HCT116 (cell line): ENCODE measurements around the gene FSD2. TPM values are rescaled to one million over a fixed set of nuclear protein-coding genes. Genes with fewer than 3 reads are reported as not detected.

Experiments
- ATAC-seq: fragments of 200-7000 bp; cut with Tn5 transposase; 2 replicates; pipeline ENCODE4 v1.9.1; 2020; ENCODE audit warnings: mild to moderate bottlenecking, moderate library complexity
- BruUV-seq: library from RNA; stranded (reverse); fragments of 400-500 nt; replicated peaks from 2 replicates; lab custom pipeline; 2021; lab: Mats Ljungman, UMichigan
- CTCF ChIA-PET: fragments of 300-600 bp; sonication (Branson Sonifier 250); formaldehyde crosslinking; loops from one replicate; lab custom pipeline; 2021; ENCODE audit warnings: antibody characterized with exemption; lab: Charles Lee
- POLR2A ChIA-PET: fragments of 300-600, 350-600 bp; sonication (Branson Sonifier 250); formaldehyde crosslinking; loops from one replicate; lab custom pipeline; 2021; ENCODE audit warnings: antibody characterized with exemption; lab: Charles Lee
- RAD21 ChIA-PET, 2 experiments: fragments of 300-600 bp; sonication (Branson Sonifier 250); formaldehyde crosslinking; loops; one replicate each; lab custom pipeline; 2023; ENCODE audit warnings: low total read pairs in 2 of 2; ENCODE audit not compliant: uncharacterized antibody in 2 of 2, unreplicated experiment in 2 of 2, low non-redundant PET in 1 of 2; lab: Charles Lee
- DNase-seq: peaks from one replicate; pipeline ENCODE4 v3.0.0-alpha.2; 2010; ENCODE audit warnings: low read depth, low spot score
- H2AFZ ChIP-seq: fragments of 200-600 bp; shearing (Covaris generic), sonication (generic); 2 replicates; pipeline ENCODE4 v1.6.1; 2017; ENCODE audit warnings: low read depth, mixed run types, mixed read lengths, antibody characterized with exemption, low read length; ENCODE audit not compliant: poor library complexity, severe bottlenecking
- H3K27ac ChIP-seq: 2 replicates; pipeline ENCODE4 v1.5.1; 2012; ENCODE audit warnings: low read depth, low read length
- H3K27me3 ChIP-seq: fragments of 200-600 bp; sonication (generic); 2 replicates; pipeline ENCODE4 v1.6.1; 2016; ENCODE audit warnings: mixed run types, low read length, mixed read lengths; ENCODE audit not compliant: insufficient read depth
- H3K36me3 ChIP-seq, 2 experiments: fragments of 200-500 bp in 1 of 2; fragments of 200-600 bp in 1 of 2; sonication (Bioruptor generic) in 1 of 2; sonication (generic) in 1 of 2; 2 replicates each; pipeline versions ENCODE4 v1.5.1 to v1.6.1; 2014 to 2016; ENCODE audit warnings: low read length in 2 of 2, inconsistent platforms in 1 of 2, mixed read lengths in 1 of 2, mixed run types in 1 of 2; ENCODE audit not compliant: insufficient read depth in 2 of 2, control insufficient read depth in 1 of 2
- H3K4me1 ChIP-seq, 2 experiments: fragments of 200-600 bp in 1 of 2; sonication (generic) in 1 of 2; 2 replicates each; pipeline versions ENCODE4 v1.5.1 to v1.6.1; 2012 to 2017; ENCODE audit warnings: low read length in 2 of 2, inconsistent platforms in 1 of 2, mild to moderate bottlenecking in 1 of 2, mixed read lengths in 1 of 2, mixed run types in 1 of 2, moderate library complexity in 1 of 2; ENCODE audit not compliant: insufficient read depth in 2 of 2, control insufficient read depth in 1 of 2
- H3K4me2 ChIP-seq: fragments of 200-600 bp; sonication (generic); 2 replicates; pipeline ENCODE4 v1.6.1; 2017; ENCODE audit warnings: mixed run types, low read length, mixed read lengths
- H3K4me3 ChIP-seq, 2 experiments: fragments of 200-600 bp in 1 of 2; sonication (generic) in 1 of 2; replicated peaks in 1 of 2; 2 replicates each; pipeline ENCODE4 v1.5.1; 2011 to 2016; ENCODE audit warnings: low read length in 2 of 2, control low read depth in 1 of 2, low read depth in 1 of 2, mild to moderate bottlenecking in 1 of 2, mixed read lengths in 1 of 2, mixed run types in 1 of 2
- H3K79me2 ChIP-seq: fragments of 200-600 bp; sonication (generic); 2 replicates; pipeline ENCODE4 v1.6.1; 2017; ENCODE audit warnings: mild to moderate bottlenecking, mixed run types, low read length, moderate library complexity, mixed read lengths; ENCODE audit not compliant: insufficient read depth
- H3K9ac ChIP-seq: fragments of 200-600 bp; sonication (generic); 2 replicates; pipeline ENCODE4 v1.6.1; 2016; ENCODE audit warnings: low read length, mixed read lengths
- H3K9me2 ChIP-seq: fragments of 200-600 bp; sonication (generic), shearing (Covaris generic); 2 replicates; pipeline ENCODE4 v1.6.1; 2017; ENCODE audit warnings: mixed run types, mild to moderate bottlenecking, moderate library complexity; ENCODE audit not compliant: insufficient read depth
- H3K9me3 ChIP-seq, 2 experiments: fragments of 200-500 bp in 1 of 2; fragments of 200-600 bp in 1 of 2; sonication (Bioruptor generic) in 1 of 2; sonication (generic) in 1 of 2; 2 replicates each; pipeline ENCODE4 v1.6.1; 2014 to 2017; ENCODE audit warnings: low read length in 2 of 2, mixed read lengths in 2 of 2, inconsistent platforms in 1 of 2, low read depth in 1 of 2, mild to moderate bottlenecking in 1 of 2, mixed run types in 1 of 2, moderate library complexity in 1 of 2; ENCODE audit not compliant: control insufficient read depth in 1 of 2, insufficient read depth in 1 of 2
- H4K20me1 ChIP-seq: fragments of 200-600 bp; sonication (generic), shearing (Covaris generic); 2 replicates; pipeline ENCODE4 v1.6.1; 2017; ENCODE audit warnings: mixed run types, mild to moderate bottlenecking, moderate library complexity; ENCODE audit not compliant: insufficient read depth
- EGR1 ChIP-seq: IDR thresholded peaks from 2 replicates; pipeline ENCODE4 v1.6.1; 2012; ENCODE audit warnings: low read depth
- ELF1 ChIP-seq: IDR thresholded peaks from 2 replicates; pipeline ENCODE4 v1.6.1; 2012; ENCODE audit warnings: low read depth, borderline replicate concordance
- POLR2AphosphoS5 ChIP-seq: IDR thresholded peaks from 2 replicates; pipeline ENCODE4 v1.6.1; 2011; ENCODE audit warnings: mild to moderate bottlenecking, low read depth, low read length, moderate library complexity
- RAD21 ChIP-seq: IDR thresholded peaks from 2 replicates; pipeline ENCODE4 v1.6.1; 2012; ENCODE audit warnings: low read depth, mild to moderate bottlenecking
- YY1 ChIP-seq: IDR thresholded peaks from 2 replicates; pipeline ENCODE4 v1.6.1; 2011; ENCODE audit warnings: low read length, low read depth, moderate library complexity, mild to moderate bottlenecking; ENCODE audit not compliant: insufficient replicate concordance; ENCODE audit errors: extremely low read depth
- ZFX ChIP-seq: fragments of 450-650 bp; IDR thresholded peaks from 2 replicates; pipeline ENCODE4 v1.6.1; 2017
- intact Hi-C: fragments of 100-400 bp; cut with micrococcal nuclease; formaldehyde crosslinking; loops from 2 replicates; pipeline ENCODE4 v1.10.0; 2022
- total RNA-seq: library from RNA; stranded (reverse); gene quantifications from one replicate; pipeline ENCODE4 v1.2.1, GENCODE V29; 2021; ENCODE audit not compliant: unreplicated experiment
- TF ChIP-seq, protein P1 (sequence below), 3 experiments: fragments of 200-600 bp in 1 of 3; sonication (generic) in 1 of 3; IDR thresholded peaks in 2 of 3; conservative IDR thresholded peaks in 1 of 3; 2 replicates each; pipeline ENCODE4 v1.5.1; 2012 to 2017; ENCODE audit warnings: low read depth in 2 of 3, low read length in 2 of 3, antibody characterized with exemption in 1 of 3, borderline replicate concordance in 1 of 3, control low read depth in 1 of 3, mild to moderate bottlenecking in 1 of 3, mixed read lengths in 1 of 3, mixed run types in 1 of 3, moderate library complexity in 1 of 3; ENCODE audit not compliant: insufficient read depth in 1 of 3
- TF ChIP-seq, protein P2 (sequence below): IDR thresholded peaks from 2 replicates; pipeline ENCODE4 v1.6.1; 2012; ENCODE audit warnings: low read depth

FSD2 gene
- total RNA-seq, 1 experiment from 2014 or later, result not detected

DNA sequence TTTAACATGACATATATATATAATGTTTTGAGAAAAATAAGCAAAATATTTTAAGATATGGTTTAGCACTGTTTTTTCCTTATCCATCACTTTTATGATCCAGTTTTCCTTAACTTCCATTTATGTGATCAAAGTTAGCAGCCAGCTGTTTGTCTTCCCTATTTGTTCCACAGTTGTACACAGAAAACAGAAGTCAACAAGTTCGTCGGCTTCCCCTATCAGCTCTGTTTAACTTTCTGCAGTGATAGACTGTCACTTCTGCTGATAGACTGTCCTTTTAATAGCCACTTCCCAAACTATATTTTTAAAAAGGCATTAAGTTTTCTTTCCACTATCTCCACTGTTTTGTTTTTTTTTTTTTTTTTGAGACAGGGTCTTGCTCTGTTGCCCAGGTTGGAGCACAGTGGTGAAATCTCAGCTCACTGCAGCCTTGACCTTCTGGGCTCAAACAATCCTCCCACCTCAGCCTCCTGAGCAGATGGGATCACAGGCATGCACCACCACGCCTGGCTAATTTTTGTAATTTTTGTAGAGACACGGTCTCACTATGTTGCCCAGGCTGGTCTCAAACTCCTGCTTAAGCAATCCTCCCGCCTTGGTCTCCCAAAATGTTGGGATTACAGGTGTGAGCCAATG is 7.2 kb downstream of the FSD2 start:
- no peaks in the 10 kb centered on the region for H4K20me1 ChIP-seq
- no peak for DNase-seq
- RAD21 ChIA-PET, result no interaction called here
- intact Hi-C loops, result no loop called here
- H3K36me3 ChIP-seq, result no peaks in the 10 kb centered on the region
- H3K4me1 ChIP-seq, result no peaks in the 10 kb centered on the region
- POLR2A ChIA-PET, result no interaction called here
- no peak overlapping the region for H3K4me2 ChIP-seq
- H3K4me3 ChIP-seq, result no peak overlapping the region
- H3K27ac ChIP-seq, result no peak overlapping the region
- TF ChIP-seq, protein P1, sequence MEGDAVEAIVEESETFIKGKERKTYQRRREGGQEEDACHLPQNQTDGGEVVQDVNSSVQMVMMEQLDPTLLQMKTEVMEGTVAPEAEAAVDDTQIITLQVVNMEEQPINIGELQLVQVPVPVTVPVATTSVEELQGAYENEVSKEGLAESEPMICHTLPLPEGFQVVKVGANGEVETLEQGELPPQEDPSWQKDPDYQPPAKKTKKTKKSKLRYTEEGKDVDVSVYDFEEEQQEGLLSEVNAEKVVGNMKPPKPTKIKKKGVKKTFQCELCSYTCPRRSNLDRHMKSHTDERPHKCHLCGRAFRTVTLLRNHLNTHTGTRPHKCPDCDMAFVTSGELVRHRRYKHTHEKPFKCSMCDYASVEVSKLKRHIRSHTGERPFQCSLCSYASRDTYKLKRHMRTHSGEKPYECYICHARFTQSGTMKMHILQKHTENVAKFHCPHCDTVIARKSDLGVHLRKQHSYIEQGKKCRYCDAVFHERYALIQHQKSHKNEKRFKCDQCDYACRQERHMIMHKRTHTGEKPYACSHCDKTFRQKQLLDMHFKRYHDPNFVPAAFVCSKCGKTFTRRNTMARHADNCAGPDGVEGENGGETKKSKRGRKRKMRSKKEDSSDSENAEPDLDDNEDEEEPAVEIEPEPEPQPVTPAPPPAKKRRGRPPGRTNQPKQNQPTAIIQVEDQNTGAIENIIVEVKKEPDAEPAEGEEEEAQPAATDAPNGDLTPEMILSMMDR (IDR thresholded peaks at IDR 0.05 in 2 of 3, conservative IDR thresholded peaks at IDR 0.05 in 1 of 3; ENCODE audit: borderline replicate concordance in 1 of 3, insufficient read depth in 1 of 3, low read depth in 2 of 3, low read length in 2 of 3), result no peak
- TF ChIP-seq YY1 (no peak), RAD21 (no peak), ZFX (no peak), POLR2AphosphoS5 (no peak), ELF1 (no peak), EGR1 (no peak)
- TF ChIP-seq, protein P2, sequence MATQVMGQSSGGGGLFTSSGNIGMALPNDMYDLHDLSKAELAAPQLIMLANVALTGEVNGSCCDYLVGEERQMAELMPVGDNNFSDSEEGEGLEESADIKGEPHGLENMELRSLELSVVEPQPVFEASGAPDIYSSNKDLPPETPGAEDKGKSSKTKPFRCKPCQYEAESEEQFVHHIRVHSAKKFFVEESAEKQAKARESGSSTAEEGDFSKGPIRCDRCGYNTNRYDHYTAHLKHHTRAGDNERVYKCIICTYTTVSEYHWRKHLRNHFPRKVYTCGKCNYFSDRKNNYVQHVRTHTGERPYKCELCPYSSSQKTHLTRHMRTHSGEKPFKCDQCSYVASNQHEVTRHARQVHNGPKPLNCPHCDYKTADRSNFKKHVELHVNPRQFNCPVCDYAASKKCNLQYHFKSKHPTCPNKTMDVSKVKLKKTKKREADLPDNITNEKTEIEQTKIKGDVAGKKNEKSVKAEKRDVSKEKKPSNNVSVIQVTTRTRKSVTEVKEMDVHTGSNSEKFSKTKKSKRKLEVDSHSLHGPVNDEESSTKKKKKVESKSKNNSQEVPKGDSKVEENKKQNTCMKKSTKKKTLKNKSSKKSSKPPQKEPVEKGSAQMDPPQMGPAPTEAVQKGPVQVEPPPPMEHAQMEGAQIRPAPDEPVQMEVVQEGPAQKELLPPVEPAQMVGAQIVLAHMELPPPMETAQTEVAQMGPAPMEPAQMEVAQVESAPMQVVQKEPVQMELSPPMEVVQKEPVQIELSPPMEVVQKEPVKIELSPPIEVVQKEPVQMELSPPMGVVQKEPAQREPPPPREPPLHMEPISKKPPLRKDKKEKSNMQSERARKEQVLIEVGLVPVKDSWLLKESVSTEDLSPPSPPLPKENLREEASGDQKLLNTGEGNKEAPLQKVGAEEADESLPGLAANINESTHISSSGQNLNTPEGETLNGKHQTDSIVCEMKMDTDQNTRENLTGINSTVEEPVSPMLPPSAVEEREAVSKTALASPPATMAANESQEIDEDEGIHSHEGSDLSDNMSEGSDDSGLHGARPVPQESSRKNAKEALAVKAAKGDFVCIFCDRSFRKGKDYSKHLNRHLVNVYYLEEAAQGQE, result no peak
- H3K9ac ChIP-seq, result no peak overlapping the region
- CTCF ChIA-PET, result no interaction called here
- no peak for ATAC-seq
- H3K9me3 ChIP-seq, result no peaks in the 10 kb centered on the region
- peaks cover 5% of the 10 kb centered on the region; the same call in 1 of the 2 replicates for H3K27me3 ChIP-seq
- no TSS peak for BruUV-seq
- no peak overlapping the region for H2AFZ ChIP-seq
- H3K79me2 ChIP-seq, result no peaks in the 10 kb centered on the region
- no peaks in the 10 kb centered on the region for H3K9me2 ChIP-seq
